Endodermal cell (in vitro differentiated cells): ENCODE measurements around the gene ZNF786. TPM values are rescaled to one million over a fixed set of nuclear protein-coding genes. Genes with fewer than 3 reads are reported as not detected.

Source experiments
- DNase-seq: peaks from one replicate; pipeline ENCODE4 v3.0.0-alpha.2; 2017
- H3K27ac ChIP-seq: 2 replicates; pipeline ENCODE4 v1.5.1; 2013; ENCODE audit warnings: mild to moderate bottlenecking, low read depth, low read length, moderate library complexity
- H3K27me3 ChIP-seq: 2 replicates; pipeline ENCODE4 v1.6.1; 2013; ENCODE audit warnings: mild to moderate bottlenecking, low read length, moderate library complexity; ENCODE audit not compliant: insufficient read depth, control insufficient read depth, poor library complexity, severe bottlenecking
- H3K36me3 ChIP-seq: 2 replicates; pipeline ENCODE4 v1.7.0; 2013; ENCODE audit warnings: mild to moderate bottlenecking, low read length, moderate library complexity; ENCODE audit not compliant: control insufficient read depth, insufficient read depth
- H3K4me1 ChIP-seq: one replicate; pipeline ENCODE4 v1.7.0; 2013; ENCODE audit warnings: low read length; ENCODE audit not compliant: control insufficient read depth, insufficient read depth
- H3K4me3 ChIP-seq: 2 replicates; pipeline ENCODE4 v1.5.1; 2013; ENCODE audit warnings: mild to moderate bottlenecking, low read length, moderate library complexity
- H3K9ac ChIP-seq: 2 replicates; pipeline ENCODE4 v1.6.1; 2013; ENCODE audit warnings: mild to moderate bottlenecking, low read length, moderate library complexity; ENCODE audit not compliant: poor library complexity, severe bottlenecking; ENCODE audit errors: extremely low read depth
- H3K9me3 ChIP-seq: 2 replicates; pipeline ENCODE4 v1.6.1; 2013; ENCODE audit warnings: mild to moderate bottlenecking, low read length, moderate library complexity; ENCODE audit not compliant: control insufficient read depth
- H3K27ac Mint-ChIP-seq: 2 replicates; pipeline ENCODE4 v1.8.0; 2020; ENCODE audit warnings: mixed read lengths
- H3K27me3 Mint-ChIP-seq: 2 replicates; pipeline ENCODE4 v1.8.0; 2021; ENCODE audit warnings: mild to moderate bottlenecking, mixed read lengths; ENCODE audit not compliant: insufficient read depth
- H3K36me3 Mint-ChIP-seq: 2 replicates; pipeline ENCODE4 v1.8.0; 2020; ENCODE audit warnings: low read depth, mixed read lengths
- H3K4me1 Mint-ChIP-seq: 2 replicates; pipeline ENCODE4 v1.8.0; 2020; ENCODE audit warnings: mixed read lengths
- H3K4me3 Mint-ChIP-seq: 2 replicates; pipeline ENCODE4 v1.8.0; 2020; ENCODE audit warnings: mild to moderate bottlenecking, moderate library complexity, mixed read lengths
- H3K9me3 Mint-ChIP-seq: 2 replicates; pipeline ENCODE4 v1.8.0; 2020; ENCODE audit warnings: mild to moderate bottlenecking, mixed read lengths
- CTCF ChIP-seq: fragments of 200-600 bp; sonication (generic); conservative IDR thresholded peaks from 2 replicates; pipeline ENCODE4 v1.5.0; 2021; ENCODE audit warnings: antibody characterized with exemption, mild to moderate bottlenecking
- WGBS, 2 experiments: methylation state at CpG; one replicate each; pipeline versions ENCODE4 v1.1.5 to v1.1.7; 2013; ENCODE audit warnings: missing lambda C conversion rate in 2 of 2, mixed read lengths in 1 of 2; ENCODE audit not compliant: insufficient coverage in 1 of 2, insufficient read length in 1 of 2; 5-methylcytosine and 5-hydroxymethylcytosine counted together
- total RNA-seq, 2 donors: library from RNA; stranded (reverse); fragmentation: NEBNext Ultra II Directional in 1 of 2; extraction: Animal tissue kit (Norgen Biotek cat#: 25700) in 1 of 2; gene quantifications; 2 replicates in 1 of 2; 3 replicates in 1 of 2; pipeline ENCODE4 v1.2.1, GENCODE V29; 2021

The ZNF786 gene
- total RNA-seq, 2 donors from 2014 or later = 12.0 to 13.3 TPM

GRCh38 chr7:149084407-149084806, 6.1 kb downstream of the ZNF786 start:
- Mint-ChIP-seq H3K4me1 (no peaks in the 10 kb centered on the region), H3K9me3 (peaks cover 25% of the 10 kb centered on the region), H3K4me3 (no peak overlapping the region), H3K27ac (no peak overlapping the region), H3K27me3 (no peaks in the 10 kb centered on the region), H3K36me3 (peaks cover 55% of the 10 kb centered on the region)
- 90 to 95% methylated on average over 2 of the region's 2 CpGs for WGBS, 2 experiments
- Histone ChIP-seq H3K9ac (no peak overlapping the region), H3K9me3 (peaks cover 31% of the 10 kb centered on the region), H3K4me3 (no peak overlapping the region), H3K36me3 (peaks cover 21% of the 10 kb centered on the region), H3K4me1 (no peaks in the 10 kb centered on the region), H3K27me3 (no peaks in the 10 kb centered on the region), H3K27ac (no peak overlapping the region)
- no peak for TF ChIP-seq CTCF
- DNase-seq = no peak

- Histone ChIP-seq H3K4me1 (no peaks in the 10 kb centered on the region), H3K27ac (no peak overlapping the region), H3K9ac (no peak overlapping the region)
These were observed 8.6 kb downstream of the ZNF786 start for GRCh38 chr7:149081914-149082313.

GRCh38 chr7:149077594-149077993, 12.9 kb downstream of the ZNF786 start:
- no peak overlapping the region for H3K9ac ChIP-seq
- no peak for TF ChIP-seq CTCF
- 84 to 88% methylated on average over 5 to 9 of the region's 9 CpGs for WGBS, 2 experiments

More at GRCh38 chr7:149081914-149082313, 8.6 kb downstream of the ZNF786 start:
- Histone ChIP-seq H3K36me3 (peaks cover 24% of the 10 kb centered on the region), H3K27me3 (no peaks in the 10 kb centered on the region), H3K9me3 (peaks cover 30% of the 10 kb centered on the region), H3K4me3 (no peak overlapping the region)
- no peak for DNase-seq
- 92 to 100% methylated on average over 4 to 6 of the region's 6 CpGs for WGBS, 2 experiments
- no peak overlapping the region for H3K27ac Mint-ChIP-seq
- no peak for TF ChIP-seq CTCF
- H3K36me3 Mint-ChIP-seq = peaks cover 59% of the 10 kb centered on the region
- H3K4me1 Mint-ChIP-seq = no peaks in the 10 kb centered on the region
- peaks cover 24% of the 10 kb centered on the region for H3K9me3 Mint-ChIP-seq
- no peak overlapping the region for H3K4me3 Mint-ChIP-seq
- H3K27me3 Mint-ChIP-seq = no peaks in the 10 kb centered on the region

More at GRCh38 chr7:149077594-149077993, 12.9 kb downstream of the ZNF786 start:
- Histone ChIP-seq H3K27me3 (no peaks in the 10 kb centered on the region), H3K4me3 (no peak overlapping the region), H3K9me3 (no peaks in the 10 kb centered on the region), H3K4me1 (no peaks in the 10 kb centered on the region), H3K27ac (no peak overlapping the region), H3K36me3 (peaks cover 32% of the 10 kb centered on the region)
- H3K27me3 Mint-ChIP-seq = no peaks in the 10 kb centered on the region
- no peak overlapping the region for H3K4me3 Mint-ChIP-seq
- H3K36me3 Mint-ChIP-seq = peaks cover 45% of the 10 kb centered on the region
- DNase-seq = no peak
- no peak overlapping the region for H3K27ac Mint-ChIP-seq
- H3K4me1 Mint-ChIP-seq = no peaks in the 10 kb centered on the region
- H3K9me3 Mint-ChIP-seq = no peaks in the 10 kb centered on the region
